ENCODE data around the gene YPEL3.

Gene YPEL3

GRCh38 chr16:30141750-30142149 lies 45.7 kb upstream of the YPEL3 start:
- no peak for TF ChIP-seq CTCF (IDR thresholded peaks at IDR 0.05; ENCODE audit: insufficient read depth, low read length, missing control alignments)

GRCh38 chr16:30139583-30140481 lies 43.8 kb upstream of the YPEL3 start:
- no peak overlapping the region for H3K4me3 ChIP-seq (ENCODE audit: low read depth, low read length)
- no peak for DNase-seq (ENCODE audit: low read depth, low spot score)
- no peak for TF ChIP-seq CTCF (IDR thresholded peaks at IDR 0.05; ENCODE audit: insufficient read depth, low read length, missing control alignments)
- POLR2A ChIA-PET, result no interaction called here
- CTCF ChIA-PET, result interaction anchor here (1.3 to 1.4 kb wide), 2 partner anchors 8 to 28 kb away, joined by 3 to 4 read pairs; no protein-coding TSS in a partner anchor

More at GRCh38 chr16:30141750-30142149, 45.7 kb upstream of the YPEL3 start:
- no peak for DNase-seq (ENCODE audit: low read depth, low spot score)
- CTCF ChIA-PET, result no interaction called here
- POLR2A ChIA-PET, result no interaction called here
- no peak overlapping the region for H3K4me3 ChIP-seq (ENCODE audit: low read depth, low read length)

GRCh38 chr16:30137897-30138296 lies 41.9 kb upstream of the YPEL3 start:
- no peak for DNase-seq (ENCODE audit: low read depth, low spot score)
- no peak for TF ChIP-seq CTCF (IDR thresholded peaks at IDR 0.05; ENCODE audit: insufficient read depth, low read length, missing control alignments)
- no peak overlapping the region for H3K4me3 ChIP-seq (ENCODE audit: low read depth, low read length)
- ChIA-PET POLR2A (no interaction called here), CTCF (interaction anchor here (0.9 kb wide), 1 partner anchor 271 kb away, joined by 3 read pairs; no protein-coding TSS in a partner anchor)

GRCh38 chr16:30136971-30137605 lies 41.1 kb upstream of the YPEL3 start:
- no peak for DNase-seq (ENCODE audit: low read depth, low spot score)
- POLR2A ChIA-PET, result interaction anchor here (0.7 kb wide), 1 partner anchor 31 kb away, joined by 3 read pairs; no protein-coding TSS in a partner anchor
- TF ChIP-seq CTCF (IDR thresholded peaks at IDR 0.05; ENCODE audit: insufficient read depth, low read length, missing control alignments), result no peak
- no peak overlapping the region for H3K4me3 ChIP-seq (ENCODE audit: low read depth, low read length)
- CTCF ChIA-PET, result interaction anchor here (0.9 to 1.1 kb wide), 4 partner anchors 9 to 272 kb away, joined by 3 to 4 read pairs (median 4); no protein-coding TSS in a partner anchor

GRCh38 chr16:30132591-30132990 lies 36.6 kb upstream of the YPEL3 start:
- no peak for DNase-seq (ENCODE audit: low read depth, low spot score)
- no peak for TF ChIP-seq CTCF (IDR thresholded peaks at IDR 0.05; ENCODE audit: insufficient read depth, low read length, missing control alignments)
- no peak overlapping the region for H3K4me3 ChIP-seq (ENCODE audit: low read depth, low read length)
- CTCF ChIA-PET, result no interaction called here
- POLR2A ChIA-PET, result no interaction called here

- CTCF ChIA-PET, result no interaction called here
- H3K4me3 ChIP-seq (ENCODE audit: low read depth, low read length), result no peak overlapping the region
- no peak for TF ChIP-seq CTCF (IDR thresholded peaks at IDR 0.05; ENCODE audit: insufficient read depth, low read length, missing control alignments)
- no peak for DNase-seq (ENCODE audit: low read depth, low spot score)
- POLR2A ChIA-PET, result no interaction called here
These were observed 36.0 kb upstream of the YPEL3 start for GRCh38 chr16:30131869-30132475.
